GM12878 (cell line): Measurements from ENCODE around the gene OR4D2. TPM values are rescaled to one million over a fixed set of nuclear protein-coding genes. Genes with fewer than 3 reads are reported as not detected.

Experiments
- ATAC-seq: fragments of 200-7000 bp; cut with Tn5 transposase; 3 replicates; pipeline ENCODE4 v1.9.1; 2020; ENCODE audit warnings: mild to moderate bottlenecking, moderate library complexity
- BruUV-seq: library from RNA; stranded (reverse); fragments of 400-500 nt; replicated peaks from 2 replicates; lab custom pipeline; 2021; lab: Mats Ljungman, UMichigan
- CTCF ChIA-PET: fragments of 300-600 bp; sonication (Branson Sonifier 250); formaldehyde crosslinking; extraction: SDS; loops from one replicate; lab custom pipeline; 2021; ENCODE audit warnings: inconsistent platforms; lab: Yijun Ruan, JAX
- POLR2A ChIA-PET: fragments of 350-600 bp; formaldehyde crosslinking; extraction: SDS; loops from one replicate; lab custom pipeline; 2021; ENCODE audit warnings: inconsistent platforms; lab: Charles Lee
- RAD21 ChIA-PET: fragments of 300-600 bp; sonication (Branson Sonifier 250); formaldehyde crosslinking; loops from one replicate; lab custom pipeline; 2023; ENCODE audit warnings: antibody characterized with exemption; ENCODE audit not compliant: unreplicated experiment; lab: Charles Lee
- SMC1A ChIA-PET: fragments of 300-600 bp; sonication (Branson Sonifier 250); formaldehyde crosslinking; loops from one replicate; lab custom pipeline; 2023; ENCODE audit not compliant: unreplicated experiment, uncharacterized antibody; lab: Charles Lee
- DNase-seq: peaks from one replicate; pipeline ENCODE4 v3.0.0-alpha.2; 2011; ENCODE audit warnings: low read depth, low spot score
- FAIRE-seq: peaks from 3 replicates; lab custom pipeline; 2011; peaks lifted over from hg19 to GRCh38; lab: Jason Lieb, UNC
- H2AFZ ChIP-seq: 2 replicates; pipeline ENCODE4 v1.6.0; 2011; ENCODE audit warnings: low read depth, low read length, control low read depth; ENCODE audit not compliant: control insufficient read depth
- H3K27ac ChIP-seq: 2 replicates; pipeline ENCODE4 v1.5.1; 2011; ENCODE audit warnings: control low read depth; ENCODE audit not compliant: control insufficient read depth, insufficient read depth
- H3K27me3 ChIP-seq, 2 experiments: replicated peaks in 1 of 2; 2 replicates each; pipeline versions ENCODE4 v1.6.0 to v1.6.1; 2011; ENCODE audit warnings: low read length in 1 of 2; ENCODE audit not compliant: control insufficient read depth in 2 of 2, insufficient read depth in 2 of 2
- H3K36me3 ChIP-seq, 2 experiments: 2 replicates each; pipeline ENCODE4 v1.5.1; 2011; ENCODE audit warnings: low read length in 1 of 2; ENCODE audit not compliant: control insufficient read depth in 2 of 2, insufficient read depth in 2 of 2
- H3K4me1 ChIP-seq: 2 replicates; pipeline ENCODE4 v1.6.1; 2011; ENCODE audit warnings: mild to moderate bottlenecking, low read length, moderate library complexity, mixed read lengths; ENCODE audit not compliant: control insufficient read depth, insufficient read depth
- H3K4me2 ChIP-seq: 2 replicates; pipeline ENCODE4 v1.6.0; 2011; ENCODE audit warnings: control low read depth; ENCODE audit not compliant: control insufficient read depth, insufficient read depth
- H3K4me3 ChIP-seq: fragments of 200-600 bp; sonication (generic); 2 replicates; pipeline ENCODE4 v1.5.1; 2016
- H3K79me2 ChIP-seq: 2 replicates; pipeline ENCODE4 v1.6.0; 2011; ENCODE audit warnings: low read length; ENCODE audit not compliant: control insufficient read depth, insufficient read depth
- H3K9ac ChIP-seq: 2 replicates; pipeline ENCODE4 v1.8.0; 2011; ENCODE audit warnings: low read length, control low read depth, mixed read lengths; ENCODE audit not compliant: control insufficient read depth, insufficient read depth
- H3K9me3 ChIP-seq: replicated peaks from 3 replicates; pipeline ENCODE4 v1.5.1; 2011; ENCODE audit warnings: mild to moderate bottlenecking, low read length; ENCODE audit not compliant: control insufficient read depth, insufficient read depth
- H4K20me1 ChIP-seq: 2 replicates; pipeline ENCODE4 v1.6.0; 2011; ENCODE audit not compliant: control insufficient read depth, insufficient read depth
- BHLHE40 ChIP-seq, 2 experiments: fragments of 450-650 bp in 1 of 2; IDR thresholded peaks; 2 replicates each; pipeline ENCODE4 v1.6.1; 2011 to 2017; ENCODE audit warnings: low read depth in 2 of 2, borderline replicate concordance in 1 of 2, improper control_type of control experiment in 1 of 2, low read length in 1 of 2, mild to moderate bottlenecking in 1 of 2
- BRCA1 ChIP-seq: IDR thresholded peaks from 2 replicates; pipeline ENCODE4 v1.6.1; 2011; ENCODE audit warnings: low read depth, low read length, improper control_type of control experiment
- GABPA ChIP-seq: IDR thresholded peaks from 2 replicates; pipeline ENCODE4 v1.6.1; 2014; ENCODE audit warnings: antibody characterized with exemption, low read depth, mild to moderate bottlenecking, inconsistent platforms
- HDGF ChIP-seq: fragments of 450-650 bp; IDR thresholded peaks from 2 replicates; pipeline ENCODE4 v1.6.1; 2016; ENCODE audit warnings: antibody characterized with exemption
- IRF5 ChIP-seq: fragments of 450-650 bp; IDR thresholded peaks from 2 replicates; pipeline ENCODE4 v1.6.1; 2017; ENCODE audit warnings: borderline replicate concordance
- MEF2B ChIP-seq: fragments of 450-650 bp; IDR thresholded peaks from 2 replicates; pipeline ENCODE4 v1.6.1; 2018; ENCODE audit warnings: mild to moderate bottlenecking, moderate library complexity; ENCODE audit not compliant: partially characterized antibody, poor library complexity, severe bottlenecking
- NR2F1 ChIP-seq: fragments of 450-650 bp; conservative IDR thresholded peaks from 2 replicates; pipeline ENCODE4 v1.6.1; 2017; ENCODE audit warnings: mild to moderate bottlenecking
- TCF3 ChIP-seq: IDR thresholded peaks from 2 replicates; pipeline ENCODE4 v1.6.1; 2012; ENCODE audit warnings: low read depth, mild to moderate bottlenecking, low read length, borderline replicate concordance; ENCODE audit not compliant: insufficient read depth
- USF1 ChIP-seq: IDR thresholded peaks from 2 replicates; pipeline ENCODE4 v1.6.1; 2011; ENCODE audit warnings: borderline replicate concordance, low read depth, mild to moderate bottlenecking, moderate library complexity, mixed read lengths, low read length; ENCODE audit not compliant: insufficient read depth; ENCODE audit errors: extremely low read length
- WGBS: methylation state at CpG from one replicate; pipeline ENCODE4 v1.1.6; 2016; ENCODE audit warnings: low lambda C conversion rate; ENCODE audit not compliant: insufficient replicate concordance, insufficient coverage; ENCODE audit errors: missing lambda C conversion rate; 5-methylcytosine and 5-hydroxymethylcytosine counted together
- in situ Hi-C: fragments of 300-500 bp; cut with MboI; formaldehyde crosslinking; loops from 9 replicates; pipeline ENCODE4 v1.14.3; 2018; ENCODE audit warnings: mixed read lengths
- intact Hi-C: fragments of 100-400 bp; cut with micrococcal nuclease; formaldehyde crosslinking; loops from one replicate; pipeline ENCODE4 v1.14.2; 2022; ENCODE audit not compliant: unreplicated experiment
- polyA plus RNA-seq, 11 experiments: library from polyadenylated mRNA; depleted of rRNA in 4 of 11; unstranded in 6 of 11; stranded (reverse) in 5 of 11; fragments of >200 nt; fragmentation: Nextera tagmentation in 4 of 11; fragmentation: Illumina TruSeq in 1 of 11; extraction: Ambion mirVana in 4 of 11; extraction: Trizol in 1 of 11; gene quantifications; 1 replicate in 1 of 11; 2 replicates in 10 of 11; pipeline versions ENCODE4 v1.2.1 to v1.2.3, GENCODE V29; 2011 to 2016; ENCODE audit warnings: inconsistent platforms in 2 of 11, missing spikeins in 2 of 11, low read depth in 1 of 11
- total RNA-seq, 4 experiments: library from RNA; depleted of rRNA in 3 of 4; stranded (reverse); fragments of >200 nt in 3 of 4; fragmentation: Illumina TruSeq in 1 of 4; extraction: Trizol in 1 of 4; gene quantifications; 2 replicates each; pipeline versions ENCODE4 v1.2.1 to v1.2.3, GENCODE V29; 2013 to 2021

OR4D2 gene
- total and polyA plus RNA-seq, 10 of the 15 experiments (the other 5 are each of a cell fraction or from before 2014, with no cell fraction given), result 0.04 TPM; not detected in 9

- H3K9ac ChIP-seq, result no peak overlapping the region
- H3K4me1 ChIP-seq, result no peaks in the 10 kb centered on the region
- RAD21 ChIA-PET, result no interaction called here
- no peak overlapping the region for H3K4me2 ChIP-seq
- CTCF ChIA-PET, result no interaction called here
- no peaks in the 10 kb centered on the region for H3K9me3 ChIP-seq
- H2AFZ ChIP-seq, result no peak overlapping the region
- DNase-seq (no peak), FAIRE-seq (no peak)
- H3K27ac ChIP-seq, result no peak overlapping the region
- TF ChIP-seq HDGF (no peak), NR2F1 (no peak), MEF2B (no peak), GABPA (no peak), TCF3 (no peak), IRF5 (no peak), BHLHE40 (IDR thresholded peaks at IDR 0.05; ENCODE audit: borderline replicate concordance in 1 of 2, low read depth in 2 of 2, low read length in 1 of 2) (no peak), USF1 (no peak), BRCA1 (no peak)
- TF ChIP-seq, all 136 proteins: peak for 0
- Histone ChIP-seq H4K20me1 (no peaks in the 10 kb centered on the region), H3K79me2 (no peaks in the 10 kb centered on the region), H3K27me3 (no peaks in the 10 kb centered on the region; a peak in 1 of 4 replicates), H3K36me3 (peaks cover 0 to 9% of the 10 kb centered on the region in 2 experiments; a peak in 1 of 4 replicates), H3K4me3 (no peak overlapping the region)
- intact Hi-C loops (no loop called here), in situ Hi-C loops (no loop called here)
- no TSS peak for BruUV-seq
- POLR2A ChIA-PET, result no interaction called here
- SMC1A ChIA-PET, result no interaction called here
- WGBS, result 60% methylated on average over 5 of the region's 5 CpGs
- no peak for ATAC-seq
Observed at GRCh38 chr17:58204796-58205195, 38.0 kb downstream of the OR4D2 start.
